ENCODE results near the gene TRIM66. TPM values are rescaled to one million over a fixed set of nuclear protein-coding genes. Genes with fewer than 3 reads are reported as not detected.

TRIM66 gene
- total RNA-seq, 1 experiment from 2014 or later, result 2.1 TPM

DNA sequence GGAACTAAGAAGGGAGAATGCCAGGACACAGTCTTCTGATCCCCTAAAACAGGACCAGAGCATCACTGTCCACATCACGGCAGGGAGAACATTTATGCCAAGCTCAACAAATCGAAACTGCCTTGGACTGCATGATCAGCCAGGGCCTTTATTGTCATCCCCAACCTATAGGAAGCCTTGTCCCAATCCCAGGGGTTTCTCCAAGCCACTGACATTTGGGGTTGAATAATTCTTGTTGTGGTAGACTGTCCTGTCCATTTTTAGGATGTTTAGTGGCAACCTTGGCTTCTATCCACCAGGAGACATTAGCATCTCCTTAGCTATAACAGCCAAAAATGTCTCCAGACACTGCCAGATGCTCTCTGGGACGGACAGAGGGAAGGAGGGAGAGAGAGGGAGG lies 37.3 kb upstream of the TRIM66 start:
- no peaks in the 10 kb centered on the region for H3K9me3 ChIP-seq (ENCODE audit: control insufficient read depth, low read depth, low read length)
- no peaks in the 10 kb centered on the region; the same call in 1 of the 2 replicates for H3K4me1 ChIP-seq (ENCODE audit: insufficient read depth, low read length)
- no peaks in the 10 kb centered on the region for H3K79me2 ChIP-seq (ENCODE audit: insufficient read depth, low read length)
- no peak overlapping the region for H3K4me3 Mint-ChIP-seq
- H3K23me2 ChIP-seq (ENCODE audit: insufficient read length, low read depth, low read length, poor library complexity, severe bottlenecking), result no peaks in the 10 kb centered on the region
- H2BK15ac ChIP-seq (ENCODE audit: low read depth, low read length), result no peak overlapping the region
- no peaks in the 10 kb centered on the region; the same call in 1 of the 2 replicates for H3K27me3 Mint-ChIP-seq (ENCODE audit: low read depth)
- no peak overlapping the region for H2BK120ac ChIP-seq (ENCODE audit: low read depth, low read length, poor library complexity, severe bottlenecking)
- no peak overlapping the region for H4K5ac ChIP-seq (ENCODE audit: insufficient read length, low read depth, low read length)
- no peak overlapping the region for H3K14ac ChIP-seq (ENCODE audit: insufficient read depth, low read length)
- no peaks in the 10 kb centered on the region for H3K79me1 ChIP-seq (ENCODE audit: insufficient read depth, low read depth, low read length, poor library complexity, severe bottlenecking)
- H4K8ac ChIP-seq (replicated peaks; ENCODE audit: insufficient read length, low read depth, low read length), result no peak overlapping the region
- no peak overlapping the region for H3K4me2 ChIP-seq (ENCODE audit: insufficient read depth, insufficient read length, low read length)
- H2AFZ ChIP-seq (ENCODE audit: low read length), result no peak overlapping the region
- H2AK5ac ChIP-seq (ENCODE audit: insufficient read length, low read length), result no peak overlapping the region
- H3T11ph ChIP-seq (ENCODE audit: low read length), result no peak overlapping the region
- H3K36me3 Mint-ChIP-seq (ENCODE audit: insufficient read depth in 1 of 3, low read depth in 3 of 3), result peaks cover 3 to 9% (median 6%) of the 10 kb centered on the region in 3 experiments; a peak in 5 of 7 replicates
- H3K4me1 Mint-ChIP-seq, result peaks cover 61 to 65% of the 10 kb centered on the region in 2 experiments
- no peaks in the 10 kb centered on the region for H4K20me1 ChIP-seq (ENCODE audit: control insufficient read depth, insufficient read depth, insufficient read length)
- H4K91ac ChIP-seq (ENCODE audit: insufficient read length, low read depth, low read length), result no peak overlapping the region
- TF ChIP-seq, protein P1, sequence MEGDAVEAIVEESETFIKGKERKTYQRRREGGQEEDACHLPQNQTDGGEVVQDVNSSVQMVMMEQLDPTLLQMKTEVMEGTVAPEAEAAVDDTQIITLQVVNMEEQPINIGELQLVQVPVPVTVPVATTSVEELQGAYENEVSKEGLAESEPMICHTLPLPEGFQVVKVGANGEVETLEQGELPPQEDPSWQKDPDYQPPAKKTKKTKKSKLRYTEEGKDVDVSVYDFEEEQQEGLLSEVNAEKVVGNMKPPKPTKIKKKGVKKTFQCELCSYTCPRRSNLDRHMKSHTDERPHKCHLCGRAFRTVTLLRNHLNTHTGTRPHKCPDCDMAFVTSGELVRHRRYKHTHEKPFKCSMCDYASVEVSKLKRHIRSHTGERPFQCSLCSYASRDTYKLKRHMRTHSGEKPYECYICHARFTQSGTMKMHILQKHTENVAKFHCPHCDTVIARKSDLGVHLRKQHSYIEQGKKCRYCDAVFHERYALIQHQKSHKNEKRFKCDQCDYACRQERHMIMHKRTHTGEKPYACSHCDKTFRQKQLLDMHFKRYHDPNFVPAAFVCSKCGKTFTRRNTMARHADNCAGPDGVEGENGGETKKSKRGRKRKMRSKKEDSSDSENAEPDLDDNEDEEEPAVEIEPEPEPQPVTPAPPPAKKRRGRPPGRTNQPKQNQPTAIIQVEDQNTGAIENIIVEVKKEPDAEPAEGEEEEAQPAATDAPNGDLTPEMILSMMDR (conservative IDR thresholded peaks at IDR 0.05), result no peak
- H3K23ac ChIP-seq (ENCODE audit: insufficient read length, low read depth, low read length), result no peak overlapping the region
- DNase-seq, result no peak
- no peak overlapping the region for H3K9ac ChIP-seq (ENCODE audit: extremely low read depth, insufficient read length, low read length)
- H3K56ac ChIP-seq (ENCODE audit: insufficient read length, low read depth, low read length), result no peak overlapping the region
- H3K4ac ChIP-seq (ENCODE audit: low read depth, low read length), result no peak overlapping the region
- no peak overlapping the region for H3K27ac ChIP-seq (ENCODE audit: insufficient read length, low read depth, low read length)
- WGBS (ENCODE audit: extremely low coverage, insufficient read length, low lambda C conversion rate), result no CpG with 5 or more reads among the region's 3 CpGs
- no peak overlapping the region for H3K18ac ChIP-seq (ENCODE audit: insufficient read length, low read depth, low read length)
- H3K27me3 ChIP-seq (ENCODE audit: insufficient read depth, low read length), result no peaks in the 10 kb centered on the region
- H2BK5ac ChIP-seq (ENCODE audit: insufficient read length, low read length), result no peak overlapping the region
- no peaks in the 10 kb centered on the region for H3K9me3 Mint-ChIP-seq
- H3K27ac Mint-ChIP-seq, result no peak overlapping the region
- H2BK20ac ChIP-seq (ENCODE audit: low read depth, low read length, poor library complexity, severe bottlenecking), result no peak overlapping the region
- no peak overlapping the region for H2BK12ac ChIP-seq (ENCODE audit: insufficient read length, low read depth, low read length)
